ENCODE results near the gene BUD31.

BUD31 gene

DNA sequence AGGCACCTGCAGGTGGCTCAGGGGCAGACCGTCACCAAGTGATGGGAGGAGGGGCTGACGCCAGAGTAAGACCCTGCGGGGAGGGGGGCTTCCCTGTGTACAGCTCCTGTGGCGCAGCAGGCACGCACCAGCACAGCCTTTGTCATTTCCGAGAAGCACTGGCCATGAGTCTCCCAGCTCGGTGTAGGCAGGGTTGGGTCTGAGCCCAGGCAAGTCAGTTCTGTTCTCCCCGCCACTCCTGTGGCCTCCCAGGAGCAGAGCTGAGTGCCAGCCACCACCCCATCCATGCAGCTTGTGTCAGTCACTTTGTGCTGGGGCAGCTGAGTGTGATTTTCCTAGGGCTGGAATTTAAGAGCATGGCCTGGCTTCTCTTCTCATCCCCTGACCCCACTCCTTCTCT lies 43.2 kb downstream of the BUD31 start:
- H3K9ac ChIP-seq: no peak overlapping the region
- H3K27ac ChIP-seq: no peak overlapping the region
- peaks cover 19% of the 10 kb centered on the region; the same call in 1 of the 2 replicates for H3K36me3 ChIP-seq (ENCODE audit: insufficient read depth)
- no peaks in the 10 kb centered on the region for H3K4me1 ChIP-seq (ENCODE audit: low read depth, poor library complexity, severe bottlenecking)
- H3K79me2 ChIP-seq (ENCODE audit: insufficient read depth, low read depth): no peaks in the 10 kb centered on the region
- no peaks in the 10 kb centered on the region for H4K20me1 ChIP-seq (ENCODE audit: insufficient read depth)
- TF ChIP-seq, protein P1, sequence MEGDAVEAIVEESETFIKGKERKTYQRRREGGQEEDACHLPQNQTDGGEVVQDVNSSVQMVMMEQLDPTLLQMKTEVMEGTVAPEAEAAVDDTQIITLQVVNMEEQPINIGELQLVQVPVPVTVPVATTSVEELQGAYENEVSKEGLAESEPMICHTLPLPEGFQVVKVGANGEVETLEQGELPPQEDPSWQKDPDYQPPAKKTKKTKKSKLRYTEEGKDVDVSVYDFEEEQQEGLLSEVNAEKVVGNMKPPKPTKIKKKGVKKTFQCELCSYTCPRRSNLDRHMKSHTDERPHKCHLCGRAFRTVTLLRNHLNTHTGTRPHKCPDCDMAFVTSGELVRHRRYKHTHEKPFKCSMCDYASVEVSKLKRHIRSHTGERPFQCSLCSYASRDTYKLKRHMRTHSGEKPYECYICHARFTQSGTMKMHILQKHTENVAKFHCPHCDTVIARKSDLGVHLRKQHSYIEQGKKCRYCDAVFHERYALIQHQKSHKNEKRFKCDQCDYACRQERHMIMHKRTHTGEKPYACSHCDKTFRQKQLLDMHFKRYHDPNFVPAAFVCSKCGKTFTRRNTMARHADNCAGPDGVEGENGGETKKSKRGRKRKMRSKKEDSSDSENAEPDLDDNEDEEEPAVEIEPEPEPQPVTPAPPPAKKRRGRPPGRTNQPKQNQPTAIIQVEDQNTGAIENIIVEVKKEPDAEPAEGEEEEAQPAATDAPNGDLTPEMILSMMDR (conservative IDR thresholded peaks at IDR 0.05; ENCODE audit: low read depth, low read length): no peak
- no peak overlapping the region for H3K4me3 ChIP-seq (IDR thresholded peaks at IDR 0.05; ENCODE audit: insufficient read depth, low read depth, low read length)
- no peaks in the 10 kb centered on the region for H3K27me3 ChIP-seq (ENCODE audit: insufficient read depth, low read depth)
- no peak overlapping the region for H2AFZ ChIP-seq (ENCODE audit: low read depth)
- H3K4me2 ChIP-seq: no peak overlapping the region

DNA sequence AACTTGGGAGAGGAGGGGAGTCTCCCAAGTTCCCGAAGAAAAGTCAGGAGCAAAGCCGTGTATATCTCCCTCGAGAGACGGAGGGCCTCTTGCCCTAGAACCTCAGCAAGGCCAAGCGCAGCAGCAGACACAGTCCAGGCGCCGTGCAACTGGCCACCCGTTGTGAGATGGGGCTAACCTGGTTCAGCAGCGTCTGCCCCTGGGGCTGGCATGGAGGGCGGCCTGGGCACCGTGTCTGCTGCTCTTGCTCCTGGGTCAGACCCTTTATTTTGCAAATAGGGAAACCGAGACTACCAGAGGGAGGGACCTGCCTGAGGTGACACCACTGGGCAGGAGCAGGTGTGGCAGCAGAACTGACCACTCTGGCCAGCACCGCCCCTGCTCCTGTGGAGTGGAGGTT lies 43.8 kb downstream of the BUD31 start:
- H3K4me1 ChIP-seq (ENCODE audit: low read depth, poor library complexity, severe bottlenecking): no peaks in the 10 kb centered on the region
- no peaks in the 10 kb centered on the region for H4K20me1 ChIP-seq (ENCODE audit: insufficient read depth)
- no peak overlapping the region for H3K27ac ChIP-seq
- H3K36me3 ChIP-seq (ENCODE audit: insufficient read depth): peaks cover 20% of the 10 kb centered on the region; the same call in 1 of the 2 replicates
- no peak overlapping the region for H3K9ac ChIP-seq
- TF ChIP-seq, protein P1 (conservative IDR thresholded peaks at IDR 0.05; ENCODE audit: low read depth, low read length): no peak
- H3K79me2 ChIP-seq (ENCODE audit: insufficient read depth, low read depth): no peaks in the 10 kb centered on the region; the same call in 1 of the 2 replicates
- no peaks in the 10 kb centered on the region for H3K27me3 ChIP-seq (ENCODE audit: insufficient read depth, low read depth)
- no peak overlapping the region for H2AFZ ChIP-seq (ENCODE audit: low read depth)
- no peak overlapping the region for H3K4me2 ChIP-seq
- no peak overlapping the region for H3K4me3 ChIP-seq (IDR thresholded peaks at IDR 0.05; ENCODE audit: insufficient read depth, low read depth, low read length)

DNA sequence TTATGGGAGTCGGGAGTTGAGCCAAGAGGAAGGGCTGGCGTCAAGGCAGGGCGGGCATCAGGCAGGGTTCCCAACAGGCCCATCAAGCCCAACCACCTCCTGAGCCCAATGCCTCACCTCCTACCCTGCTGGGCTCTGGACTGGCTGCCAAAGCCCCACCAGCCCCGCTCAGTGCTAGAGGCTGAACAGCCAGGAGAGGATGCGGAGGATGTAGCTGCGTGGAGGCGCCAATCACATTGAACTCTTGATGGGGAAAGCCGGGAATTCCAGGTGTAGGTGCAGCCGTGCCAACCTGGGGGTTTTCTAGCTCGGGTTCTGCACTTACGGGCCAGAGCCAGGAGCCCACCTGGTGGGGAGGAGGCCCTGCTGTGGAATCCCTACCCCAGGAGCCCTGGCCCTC lies 44.3 kb downstream of the BUD31 start:
- Histone ChIP-seq H3K9ac (no peak overlapping the region), H3K4me1 (ENCODE audit: low read depth, poor library complexity, severe bottlenecking) (no peaks in the 10 kb centered on the region), H3K27ac (no peak overlapping the region), H4K20me1 (ENCODE audit: insufficient read depth) (no peaks in the 10 kb centered on the region), H3K36me3 (ENCODE audit: insufficient read depth) (peaks cover 16% of the 10 kb centered on the region; the same call in 1 of the 2 replicates), H3K27me3 (ENCODE audit: insufficient read depth, low read depth) (no peaks in the 10 kb centered on the region), H3K79me2 (ENCODE audit: insufficient read depth, low read depth) (no peaks in the 10 kb centered on the region; the same call in 1 of the 2 replicates), H2AFZ (ENCODE audit: low read depth) (no peak overlapping the region), H3K4me2 (no peak overlapping the region), H3K4me3 (IDR thresholded peaks at IDR 0.05; ENCODE audit: insufficient read depth, low read depth, low read length) (no peak overlapping the region)
- TF ChIP-seq, protein P1 (conservative IDR thresholded peaks at IDR 0.05; ENCODE audit: low read depth, low read length): no peak

DNA sequence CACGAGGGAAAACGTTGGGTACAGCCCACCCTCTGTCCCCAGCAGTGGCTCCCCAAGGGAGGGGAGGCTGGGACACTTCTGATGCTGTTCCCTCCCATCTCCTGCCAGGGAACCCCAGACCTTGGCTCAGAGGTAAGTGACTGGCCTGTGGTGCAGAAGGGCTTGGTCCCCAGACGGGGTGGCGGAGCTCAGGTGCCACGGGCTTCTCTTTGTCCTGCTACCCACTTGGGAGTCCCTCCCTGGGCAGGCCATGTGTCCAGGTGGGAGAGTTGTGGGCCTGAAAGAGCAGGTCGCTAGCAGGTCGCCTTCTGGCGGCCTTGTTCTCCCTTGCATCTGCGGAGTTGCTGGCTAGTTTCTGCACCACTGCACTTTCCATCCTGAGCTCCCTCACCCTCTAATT lies 47.1 kb downstream of the BUD31 start:
- peaks cover 12% of the 10 kb centered on the region; the same call in 1 of the 2 replicates for H4K20me1 ChIP-seq (ENCODE audit: insufficient read depth)
- H3K27ac ChIP-seq: no peak overlapping the region
- no peak overlapping the region for H3K4me3 ChIP-seq (IDR thresholded peaks at IDR 0.05; ENCODE audit: insufficient read depth, low read depth, low read length)
- H2AFZ ChIP-seq (ENCODE audit: low read depth): no peak overlapping the region
- H3K4me2 ChIP-seq: no peak overlapping the region
- TF ChIP-seq, protein P1 (conservative IDR thresholded peaks at IDR 0.05; ENCODE audit: low read depth, low read length): no peak
- H3K4me1 ChIP-seq (ENCODE audit: low read depth, poor library complexity, severe bottlenecking): no peaks in the 10 kb centered on the region
- no peaks in the 10 kb centered on the region for H3K27me3 ChIP-seq (ENCODE audit: insufficient read depth, low read depth)
- H3K79me2 ChIP-seq (ENCODE audit: insufficient read depth, low read depth): peaks cover 26% of the 10 kb centered on the region
- H3K36me3 ChIP-seq (ENCODE audit: insufficient read depth): peaks cover 7% of the 10 kb centered on the region; the same call in 1 of the 2 replicates
- no peak overlapping the region for H3K9ac ChIP-seq

Measured in KMS-11 (cell line).